ENCODE measurements around the gene NCAM1.
A peak's percentile ranks its signal among the peaks of the same experiment; 100 is the strongest.
"Not testable (repeated sequence)": the region's sequence is repeated elsewhere in the genome, so short reads cannot be mapped to it uniquely, and the experiment has no call there.

Gene NCAM1

GRCh38 chr11:113282898-113283437, 321.7 kb downstream of the NCAM1 start:
- no peak overlapping the region for H3K4me3 ChIP-seq

GRCh38 chr11:113283881-113284280, 322.7 kb downstream of the NCAM1 start:
- Histone ChIP-seq H3K27ac (no peak overlapping the region), H3K4me3 (no peak overlapping the region)

More at GRCh38 chr11:113282898-113283437, 321.7 kb downstream of the NCAM1 start:
- H3K27ac ChIP-seq = no peak overlapping the region

- Histone ChIP-seq H3K4me3 (no peak overlapping the region), H3K27ac (no peak overlapping the region)
Measured at GRCh38 chr11:113286009-113286408, 324.8 kb downstream of the NCAM1 start.

- Histone ChIP-seq H3K4me3 (no peak overlapping the region), H3K27ac (no peak overlapping the region)
Measured at GRCh38 chr11:113286509-113287497, 325.6 kb downstream of the NCAM1 start.

- Histone ChIP-seq H3K27ac (no peak overlapping the region), H3K4me3 (no peak overlapping the region)
Measured at GRCh38 chr11:113287801-113288200, 326.6 kb downstream of the NCAM1 start.

GRCh38 chr11:113288286-113288863, 327.2 kb downstream of the NCAM1 start:
- no peak overlapping the region for H3K27ac ChIP-seq
- H3K4me3 ChIP-seq = no peak overlapping the region

GRCh38 chr11:113289431-113290187, 328.4 kb downstream of the NCAM1 start:
- no peak overlapping the region for H3K27ac ChIP-seq
- no peak overlapping the region for H3K4me3 ChIP-seq

- Histone ChIP-seq H3K27ac (no peak overlapping the region), H3K4me3 (no peak overlapping the region)
Measured at GRCh38 chr11:113293936-113294335, 332.7 kb downstream of the NCAM1 start.

GRCh38 chr11:113295993-113296392, 334.8 kb downstream of the NCAM1 start:
- Histone ChIP-seq H3K27ac (no peak overlapping the region), H3K4me3 (no peak overlapping the region)

GRCh38 chr11:113296447-113297205, 335.4 kb downstream of the NCAM1 start:
- Histone ChIP-seq H3K27ac (no peak overlapping the region), H3K4me3 (no peak overlapping the region)

- H3K27ac ChIP-seq, H3K4me3 ChIP-seq: not testable (repeated sequence)
Measured at GRCh38 chr11:113298496-113298895, 337.3 kb downstream of the NCAM1 start.

GRCh38 chr11:113304916-113305315, 343.7 kb downstream of the NCAM1 start:
- Histone ChIP-seq H3K4me3 (no peak overlapping the region), H3K27ac (no peak overlapping the region)

- Histone ChIP-seq H3K4me3 (no peak overlapping the region), H3K27ac (no peak overlapping the region)
Measured at GRCh38 chr11:113305440-113306336, 344.5 kb downstream of the NCAM1 start.

GRCh38 chr11:113308601-113309000, 347.4 kb downstream of the NCAM1 start:
- Histone ChIP-seq H3K4me3 (no peak overlapping the region), H3K27ac (no peak overlapping the region)

- no peak overlapping the region for H3K4me3 ChIP-seq
Measured at GRCh38 chr11:113311536-113311935, 350.3 kb downstream of the NCAM1 start.

GRCh38 chr11:113313601-113314000, 352.4 kb downstream of the NCAM1 start:
- peak overlapping the region in 4 of 7 experiments; percentile 63 to 79 (median 77) for H3K4me3 ChIP-seq

More at GRCh38 chr11:113311536-113311935, 350.3 kb downstream of the NCAM1 start:
- H3K27ac ChIP-seq = no peak overlapping the region

GRCh38 chr11:113314065-113314388, 352.8 kb downstream of the NCAM1 start:
- peak overlapping the region; percentile 55 to 90 (median 76) for H3K4me3 ChIP-seq
- H3K27ac ChIP-seq = peak overlapping the region in 16 of 21 experiments; percentile 71 to 93 (median 86)

More at GRCh38 chr11:113313601-113314000, 352.4 kb downstream of the NCAM1 start:
- peak overlapping the region in 10 of 21 experiments; percentile 71 to 93 (median 86) for H3K27ac ChIP-seq
